Ovary (tissue), 3 donors: ENCODE results near the gene GABBR2.

Experiments used
- CTCF ChIP-seq, 3 donors: fragments of 450-650 bp in 2 of 3; fragments of 200-600 bp in 1 of 3; IDR thresholded peaks; one replicate each; pipeline versions ENCODE4 v1.5.1 to v1.8.0; 2016 to 2022; ENCODE audit warnings: antibody characterized with exemption in 3 of 3, mild to moderate bottlenecking in 1 of 3
- EP300 ChIP-seq: sonication (generic); formaldehyde crosslinking; IDR thresholded peaks from one replicate; pipeline ENCODE4 v1.6.1; 2017; ENCODE audit warnings: antibody characterized with exemption
- POLR2A ChIP-seq: fragments of 450-650 bp; IDR thresholded peaks from one replicate; pipeline ENCODE4 v1.6.1; 2017; ENCODE audit warnings: antibody characterized with exemption, mild to moderate bottlenecking, moderate library complexity
- donor health status: DM: no; HTN: no; CAD: no.

- TF ChIP-seq CTCF (IDR thresholded peaks at IDR 0.05): no peak
- no peak for TF ChIP-seq POLR2A
- TF ChIP-seq EP300: no peak
Measured at GRCh38 chr9:98515506-98516204, 193.1 kb downstream of the GABBR2 start.
